Activated CD4-positive, alpha-beta T cell treated with anti-CD3 and anti-CD28 coated beads, Interleukin-2, amount 50 U/mL, for 1 hour (primary cell): Measurements from ENCODE around the gene LRRC56.
"Not testable (repeated sequence)": the region's sequence is repeated elsewhere in the genome, so short reads cannot be mapped to it uniquely, and the experiment has no call there.

Experiments used
- DNase-seq: peaks from one replicate; pipeline ENCODE4 v3.0.0-alpha.2; 2020

LRRC56 gene

GRCh38 chr11:560305-561147 is 23.2 kb downstream of the LRRC56 start, which contains the start of the genes LMNTD2 and RASSF7:
Gene LMNTD2 (minus strand): TSS chr11:560738. CDS start chr11:560716, 22 bp downstream.
Gene RASSF7 (plus strand): TSS chr11:560970. CDS start chr11:561769, 799 bp downstream.
- DNase-seq = peak; percentile 97

GRCh38 chr11:561148-562003 is 24.0 kb downstream of the LRRC56 start:
- DNase-seq = no peak

- DNase-seq = no peak
Measured at GRCh38 chr11:562046-562645, 24.8 kb downstream of the LRRC56 start.

GRCh38 chr11:563066-563811 is 25.9 kb downstream of the LRRC56 start:
- DNase-seq = no peak

- DNase-seq = no peak
Measured at GRCh38 chr11:563812-564578, 26.7 kb downstream of the LRRC56 start.

- DNase-seq = no peak
Measured at GRCh38 chr11:565921-566509, 28.7 kb downstream of the LRRC56 start.

- DNase-seq = no peak
Measured at GRCh38 chr11:567011-567628, 29.8 kb downstream of the LRRC56 start.

GRCh38 chr11:567629-568292 is 30.4 kb downstream of the LRRC56 start:
- DNase-seq = no peak

- peak; percentile 87 for DNase-seq
Measured at GRCh38 chr11:568306-569157, 31.2 kb downstream of the LRRC56 start.

GRCh38 chr11:569158-569885 is 32.0 kb downstream of the LRRC56 start:
- no peak for DNase-seq

GRCh38 chr11:571802-572185 is 34.5 kb downstream of the LRRC56 start:
- no peak for DNase-seq

GRCh38 chr11:573146-573759 is 35.9 kb downstream of the LRRC56 start:
- no peak for DNase-seq

GRCh38 chr11:574031-574570 is 36.8 kb downstream of the LRRC56 start:
- not testable (repeated sequence) for DNase-seq

GRCh38 chr11:574632-575312 is 37.4 kb downstream of the LRRC56 start:
- no peak for DNase-seq

GRCh38 chr11:575313-575995 is 38.1 kb downstream of the LRRC56 start:
- DNase-seq = no peak

- DNase-seq = peak; percentile 96
Measured at GRCh38 chr11:575996-576768, 38.9 kb downstream of the LRRC56 start, which contains the start of gene PHRF1. Gene PHRF1 (plus strand): TSS chr11:576470. CDS start chr11:581513, 5,043 bp downstream.
